Measurements from ENCODE around the gene TACC3.

Gene TACC3

GRCh38 chr4:1738410-1738809 lies 17.1 kb downstream of the TACC3 start:
- ChIA-PET CTCF (no interaction called here), POLR2A (no interaction called here)
- DNase-seq (ENCODE audit: extremely low spot score) = no peak
- no peak for TF ChIP-seq LEF1 (IDR thresholded peaks at IDR 0.05; ENCODE audit: borderline replicate concordance)

DNA sequence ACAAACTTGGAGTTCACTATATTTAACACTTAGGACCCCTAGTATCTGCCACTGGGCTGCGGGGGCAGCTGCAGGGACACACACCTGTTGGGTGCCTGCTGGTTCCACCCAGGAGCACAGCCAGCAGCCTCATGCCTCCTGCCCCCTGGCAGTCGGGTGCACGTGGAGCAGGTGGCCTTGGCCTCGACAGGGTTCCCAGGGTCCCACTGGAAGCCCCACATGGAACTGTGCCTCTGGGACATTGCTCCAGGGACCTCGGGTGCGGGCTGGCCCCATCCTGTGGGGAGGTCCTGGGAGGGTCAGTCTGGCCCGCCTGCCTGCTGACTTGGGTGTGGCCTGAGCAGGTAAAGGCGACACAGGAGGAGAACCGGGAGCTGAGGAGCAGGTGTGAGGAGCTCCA lies 18.0 kb downstream of the TACC3 start:
- CTCF ChIA-PET = no interaction called here

DNA sequence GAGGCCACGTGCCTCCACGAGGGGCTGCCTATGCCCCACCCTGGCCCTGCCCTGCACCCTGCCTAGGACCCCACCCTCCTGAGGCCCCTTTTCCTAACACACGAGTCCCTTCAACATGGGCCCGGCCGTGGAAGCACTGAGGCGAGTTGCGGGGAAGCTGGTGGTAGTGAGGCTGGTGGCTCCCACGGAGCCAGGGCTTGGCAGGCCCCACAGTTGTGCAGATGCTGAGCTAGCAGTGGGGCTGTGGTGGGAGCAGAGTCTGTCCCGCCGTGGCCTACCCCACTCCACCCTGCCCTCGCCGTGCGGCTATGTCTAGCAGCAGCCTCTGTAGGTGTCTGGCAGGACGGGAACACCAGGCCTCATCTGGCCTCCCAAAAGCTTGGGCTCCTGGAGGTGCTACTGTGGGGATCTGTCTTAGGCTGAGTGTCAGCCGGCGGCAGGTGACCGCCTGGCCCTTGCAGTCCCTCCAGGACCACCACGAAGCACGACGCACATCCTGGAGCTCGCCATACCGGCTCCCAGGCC lies 18.8 kb downstream of the TACC3 start:
- no peak for TF ChIP-seq ARNT (IDR thresholded peaks at IDR 0.05)
- TF ChIP-seq CTBP1 (IDR thresholded peaks at IDR 0.05; ENCODE audit: borderline replicate concordance) = no peak
- no peak for TF ChIP-seq BHLHE40 (IDR thresholded peaks at IDR 0.05; ENCODE audit: borderline replicate concordance)
- TF ChIP-seq ZNF384 (IDR thresholded peaks at IDR 0.05) = no peak
- TF ChIP-seq FOXM1 (IDR thresholded peaks at IDR 0.05; ENCODE audit: borderline replicate concordance) = no peak
- TF ChIP-seq L3MBTL2 (conservative IDR thresholded peaks at IDR 0.05) = no peak
- TF ChIP-seq PKNOX1 (IDR thresholded peaks at IDR 0.05) = no peak
- TF ChIP-seq FOXA1 (IDR thresholded peaks at IDR 0.05) = no peak
- no peak for TF ChIP-seq SUZ12 (IDR thresholded peaks at IDR 0.05)
- no peak for TF ChIP-seq SP1 (IDR thresholded peaks at IDR 0.05)
- TF ChIP-seq LEF1 (IDR thresholded peaks at IDR 0.05; ENCODE audit: borderline replicate concordance) = no peak
- no peak for TF ChIP-seq TARDBP (IDR thresholded peaks at IDR 0.05)
- no peak for TF ChIP-seq FOXK2 (IDR thresholded peaks at IDR 0.05)
- no peak for TF ChIP-seq NFRKB (IDR thresholded peaks at IDR 0.05)
- TF ChIP-seq HDGF (IDR thresholded peaks at IDR 0.05; ENCODE audit: borderline replicate concordance) = no peak
- no peak for TF ChIP-seq ELF4 (IDR thresholded peaks at IDR 0.05)
- POLR2A ChIA-PET = interaction anchor here (0.9 kb wide), 1 partner anchor 19 kb away, joined by 3 read pairs; the partner anchor contains the start of genes TACC3 and TMEM129
- CTCF ChIA-PET = interaction anchor here (1.0 kb wide), 1 partner anchor 8 kb away, joined by 3 read pairs; no protein-coding TSS in a partner anchor
- DNase-seq (ENCODE audit: extremely low spot score) = no peak

More for the DNA sequence above, 18.0 kb downstream of the TACC3 start:
- TF ChIP-seq PKNOX1 (IDR thresholded peaks at IDR 0.05) (no peak), NFRKB (IDR thresholded peaks at IDR 0.05) (no peak), ARNT (IDR thresholded peaks at IDR 0.05) (no peak), LEF1 (IDR thresholded peaks at IDR 0.05; ENCODE audit: borderline replicate concordance) (no peak), SP1 (IDR thresholded peaks at IDR 0.05) (no peak), CTBP1 (IDR thresholded peaks at IDR 0.05; ENCODE audit: borderline replicate concordance) (no peak)
- DNase-seq (ENCODE audit: extremely low spot score) = no peak
- POLR2A ChIA-PET = no interaction called here

- ChIA-PET POLR2A (no interaction called here), CTCF (no interaction called here)
- no peak for DNase-seq (ENCODE audit: extremely low spot score)
- TF ChIP-seq FOXK2 (IDR thresholded peaks at IDR 0.05) (no peak), LEF1 (IDR thresholded peaks at IDR 0.05; ENCODE audit: borderline replicate concordance) (no peak), FOXA1 (IDR thresholded peaks at IDR 0.05) (no peak), BHLHE40 (IDR thresholded peaks at IDR 0.05; ENCODE audit: borderline replicate concordance) (no peak), SUZ12 (IDR thresholded peaks at IDR 0.05) (no peak)
Measured at GRCh38 chr4:1741208-1741607, 19.9 kb downstream of the TACC3 start.

GRCh38 chr4:1743551-1743950 lies 22.2 kb downstream of the TACC3 start:
- ChIA-PET CTCF (interaction anchor here (1.8 to 6.6 kb wide), 2 partner anchors 13 to 68 kb away, joined by 5 to 116 read pairs; no protein-coding TSS in a partner anchor), POLR2A (interaction anchor here (1.5 kb wide), 1 partner anchor 65 kb away, joined by 4 read pairs; no protein-coding TSS in a partner anchor)
- DNase-seq (ENCODE audit: extremely low spot score) = no peak

GRCh38 chr4:1743975-1744374 lies 22.7 kb downstream of the TACC3 start:
- CTCF ChIA-PET = interaction anchor here (1.7 to 6.6 kb wide), 3 partner anchors 14 to 68 kb away, joined by 4 to 116 read pairs (median 5); no protein-coding TSS in a partner anchor
- TF ChIP-seq FOXK2 (IDR thresholded peaks at IDR 0.05) (no peak), NFRKB (IDR thresholded peaks at IDR 0.05) (no peak), FOXA1 (IDR thresholded peaks at IDR 0.05) (no peak), LEF1 (IDR thresholded peaks at IDR 0.05; ENCODE audit: borderline replicate concordance) (no peak), SP1 (IDR thresholded peaks at IDR 0.05) (no peak), SUZ12 (IDR thresholded peaks at IDR 0.05) (no peak), L3MBTL2 (conservative IDR thresholded peaks at IDR 0.05) (no peak), CTBP1 (IDR thresholded peaks at IDR 0.05; ENCODE audit: borderline replicate concordance) (no peak), FOXM1 (IDR thresholded peaks at IDR 0.05; ENCODE audit: borderline replicate concordance) (no peak), ARNT (IDR thresholded peaks at IDR 0.05) (no peak), ZNF384 (IDR thresholded peaks at IDR 0.05) (no peak), TARDBP (IDR thresholded peaks at IDR 0.05) (no peak), BHLHE40 (IDR thresholded peaks at IDR 0.05; ENCODE audit: borderline replicate concordance) (no peak), PKNOX1 (IDR thresholded peaks at IDR 0.05) (no peak), HDGF (IDR thresholded peaks at IDR 0.05; ENCODE audit: borderline replicate concordance) (no peak), ELF4 (IDR thresholded peaks at IDR 0.05) (no peak)
- POLR2A ChIA-PET = interaction anchor here (0.6 to 1.8 kb wide), 4 partner anchors 14 to 65 kb away, joined by 3 to 5 read pairs (median 4); partner anchors contain the start of genes TACC3 and TMEM129
- no peak for DNase-seq (ENCODE audit: extremely low spot score)

More at GRCh38 chr4:1743551-1743950, 22.2 kb downstream of the TACC3 start:
- no peak for TF ChIP-seq CTBP1 (IDR thresholded peaks at IDR 0.05; ENCODE audit: borderline replicate concordance)
- TF ChIP-seq PKNOX1 (IDR thresholded peaks at IDR 0.05) = no peak
- no peak for TF ChIP-seq LEF1 (IDR thresholded peaks at IDR 0.05; ENCODE audit: borderline replicate concordance)

All from HEK293T (cell line).